Heart left ventricle (tissue), 13 donors: Measurements from ENCODE around the gene PDGFD.

Experiments
- CTCF ChIP-seq, 12 donors: fragments of 200-600 bp; sonication (generic) in 4 of 12; IDR thresholded peaks; one replicate each; pipeline versions ENCODE4 v1.5.0 to v1.8.0; 2018 to 2022; ENCODE audit warnings: antibody characterized with exemption in 12 of 12, mild to moderate bottlenecking in 5 of 12
- POLR2A ChIP-seq, 2 donors: fragments of 450-650 bp; IDR thresholded peaks; one replicate each; pipeline ENCODE4 v1.6.1; 2017; ENCODE audit warnings: antibody characterized with exemption in 2 of 2, mild to moderate bottlenecking in 2 of 2, moderate library complexity in 2 of 2
- donor health status: ischemic (EF 13 %, LVEDD 7.1; RV severe dilation, severe dysfunction).
- donor health status: DM: no; HTN: yes; CAD: no.
- donor health status: DM: no; HTN: no; CAD: no.
- donor health status: ischemic (EF 25% LVEDD 6.9; RV normal size, moderate dysfunction).
- donor health status: ischemic (EF 25% LVEDD 5.7; RV mildly dilated, moderate dysfunction).
- donor health status: ischemic (EF 35%, LVEDD 5.7; RV mildly dilated, moderate dysfunction).
- donor health status: nonischemic (EF 11% LVEDD 7.7; RV severe dilation, severe dysfunction).
- donor health status: DM: yes; HTN: yes; CAD: no.
- donor health status: PGD.
- donor health status: ischemic (EF 29% LVEDD 5.4; RV normal size, mild dysfunction).
- donor health status: nonischemic (EF 23%, LVEDD 6.1; RV moderate dilation, normal function).

- TF ChIP-seq CTCF (IDR thresholded peaks at IDR 0.05) (no peak), POLR2A (IDR thresholded peaks at IDR 0.05) (no peak)
These were observed 269.9 kb downstream of the PDGFD start for GRCh38 chr11:103894034-103894433.
